GM12872 (cell line): ENCODE results near the gene ADAMTS19.

Experiments used
- CTCF ChIP-seq: IDR thresholded peaks from 3 replicates; pipeline ENCODE4 v1.5.1; 2011; ENCODE audit warnings: low read depth, mild to moderate bottlenecking, low read length, moderate library complexity; ENCODE audit not compliant: insufficient read depth

The ADAMTS19 gene

GRCh38 chr5:129426071-129426470 is 34.0 kb upstream of the ADAMTS19 start:
- no peak for TF ChIP-seq CTCF

GRCh38 chr5:129431406-129431805 is 28.7 kb upstream of the ADAMTS19 start:
- TF ChIP-seq CTCF, result no peak

GRCh38 chr5:129438322-129438721 is 21.8 kb upstream of the ADAMTS19 start:
- no peak for TF ChIP-seq CTCF

- no peak for TF ChIP-seq CTCF
These were observed 19.7 kb upstream of the ADAMTS19 start for GRCh38 chr5:129440424-129440823.

- TF ChIP-seq CTCF, result no peak
These were observed 19.0 kb upstream of the ADAMTS19 start for GRCh38 chr5:129441096-129441495.

- TF ChIP-seq CTCF, result no peak
These were observed 14.7 kb upstream of the ADAMTS19 start for GRCh38 chr5:129445379-129445778.

- no peak for TF ChIP-seq CTCF
These were observed 12.1 kb upstream of the ADAMTS19 start for GRCh38 chr5:129447968-129448367.

GRCh38 chr5:129448654-129449053 is 11.4 kb upstream of the ADAMTS19 start:
- TF ChIP-seq CTCF, result no peak
